ENCODE measurements around the gene VDR. TPM values are rescaled to one million over a fixed set of nuclear protein-coding genes. Genes with fewer than 3 reads are reported as not detected.

VDR gene
- polyA plus RNA-seq, 1 donor (not counting 4 experiments of a cell fraction or from before 2014, with no cell fraction given): 43.3 TPM

DNA sequence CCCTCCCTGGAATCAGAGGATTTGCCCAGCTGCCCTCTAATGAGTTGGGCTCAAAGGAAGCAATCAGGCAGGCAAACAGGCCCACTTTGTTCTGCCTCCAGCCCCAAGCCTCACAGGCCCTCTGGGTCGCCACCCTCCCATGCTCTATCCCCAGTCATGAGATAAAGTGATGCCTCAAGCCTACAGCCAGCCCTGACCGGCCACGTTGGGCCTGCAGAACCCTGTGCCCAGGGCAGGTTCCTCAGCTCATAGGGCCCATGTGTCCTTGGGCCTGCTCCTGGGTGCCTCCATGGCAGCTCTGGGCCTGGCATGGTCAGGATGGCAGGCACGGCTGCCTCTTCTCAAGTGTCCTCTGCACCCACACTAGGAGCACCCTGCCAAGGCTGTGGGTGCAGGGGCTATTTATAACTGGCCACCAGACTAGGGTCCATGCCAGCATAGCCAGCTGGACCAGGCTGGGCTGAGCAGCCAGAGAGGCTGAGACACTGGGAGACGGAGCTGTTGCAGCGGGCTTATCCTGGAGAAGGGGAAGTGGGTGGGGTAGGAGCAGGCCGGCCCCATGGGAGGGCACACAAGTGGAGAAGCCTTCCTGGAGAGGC, 105.3 kb downstream of the VDR start:
- dilution Hi-C loops (cut with MboI; ENCODE audit: extremely low pct_ligation_motif_present, low sequenced_read_pairs): no loop called here
- FAIRE-seq (no peak), DNase-seq (ENCODE audit: low read depth, low spot score) (no peak)
- H3K4me1 ChIP-seq (ENCODE audit: control insufficient read depth, extremely low read depth, insufficient read depth, low read length): no peaks in the 10 kb centered on the region
- H3K27me3 ChIP-seq (ENCODE audit: control insufficient read depth, extremely low read depth, insufficient read depth, low read length): no peaks in the 10 kb centered on the region
- no peak overlapping the region for H3K27ac ChIP-seq (ENCODE audit: control insufficient read depth, insufficient read depth, low read length)
- no peaks in the 10 kb centered on the region for H3K9me3 ChIP-seq (ENCODE audit: control insufficient read depth, low read depth, low read length)
- H2AFZ ChIP-seq (ENCODE audit: control insufficient read depth, low read length): no peak overlapping the region
- no peak overlapping the region for H3K4me2 ChIP-seq (ENCODE audit: control insufficient read depth, extremely low read depth, insufficient read depth, low read depth, low read length)
- H3K4me3 ChIP-seq (ENCODE audit: control insufficient read depth in 2 of 3, extremely low read depth in 1 of 3, insufficient read depth in 2 of 3, low read depth in 1 of 3, low read length in 3 of 3): no peak overlapping the region
- H3K36me3 ChIP-seq (ENCODE audit: control insufficient read depth in 2 of 2, extremely low read depth in 1 of 2, insufficient read depth in 2 of 2, low read length in 2 of 2): peaks cover 25 to 50% of the 10 kb centered on the region in 2 experiments
- peaks cover 58% of the 10 kb centered on the region for H3K79me2 ChIP-seq (ENCODE audit: control insufficient read depth, insufficient read depth, low read length)
- peaks cover 28% of the 10 kb centered on the region for H4K20me1 ChIP-seq (ENCODE audit: control insufficient read depth, extremely low read depth, insufficient read depth, low read length)
- no peak for TF ChIP-seq CTCF (optimal IDR thresholded peaks at IDR 0.05 in 1 of 3, IDR thresholded peaks at IDR 0.05 in 1 of 3, conservative IDR thresholded peaks at IDR 0.05 in 1 of 3; ENCODE audit: extremely low read depth in 1 of 3, insufficient read depth in 2 of 3, low read length in 3 of 3)
- no peak for TF ChIP-seq EZH2 (IDR thresholded peaks at IDR 0.05; ENCODE audit: low read length)
- peaks cover 2% of the 10 kb centered on the region for H3K9me1 ChIP-seq (ENCODE audit: control insufficient read depth, extremely low read depth, insufficient read depth, low read length)
- H3K9ac ChIP-seq (ENCODE audit: control insufficient read depth, extremely low read depth, insufficient read depth, low read length): no peak overlapping the region

DNA sequence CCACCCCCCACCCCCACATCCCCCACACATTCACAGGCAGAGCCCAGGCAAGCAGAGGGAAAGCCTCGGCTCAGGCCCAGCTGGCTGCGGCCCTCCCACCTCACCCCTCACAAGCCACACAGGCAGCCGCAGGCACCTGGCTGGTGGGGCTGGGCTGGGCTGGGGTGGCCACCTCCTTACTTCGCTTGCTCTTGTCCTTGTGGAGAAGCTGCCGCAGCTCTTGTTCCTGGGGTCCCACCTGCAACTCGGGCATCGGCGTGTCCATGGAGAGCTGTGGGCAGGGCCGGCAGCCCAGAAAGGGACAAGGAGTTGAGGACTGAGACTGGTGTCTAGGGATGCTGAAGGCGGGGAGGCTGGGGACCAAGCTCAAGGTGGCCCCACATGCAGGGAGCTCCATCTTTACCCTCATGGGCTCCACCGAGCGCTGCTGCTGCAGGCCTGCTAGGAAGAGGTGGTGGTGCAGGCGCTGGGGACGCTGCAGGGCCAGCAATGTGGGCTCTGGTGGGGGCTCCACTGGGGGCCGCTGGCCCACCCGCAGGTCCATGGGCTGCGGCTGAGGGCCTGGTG, 106.3 kb downstream of the VDR start:
- Histone ChIP-seq H3K9ac (ENCODE audit: control insufficient read depth, extremely low read depth, insufficient read depth, low read length) (no peak overlapping the region), H3K9me1 (ENCODE audit: control insufficient read depth, extremely low read depth, insufficient read depth, low read length) (peaks cover 2% of the 10 kb centered on the region), H3K4me3 (ENCODE audit: control insufficient read depth in 2 of 3, extremely low read depth in 1 of 3, insufficient read depth in 2 of 3, low read depth in 1 of 3, low read length in 3 of 3) (no peak overlapping the region), H3K4me1 (ENCODE audit: control insufficient read depth, extremely low read depth, insufficient read depth, low read length) (no peaks in the 10 kb centered on the region), H3K9me3 (ENCODE audit: control insufficient read depth, low read depth, low read length) (no peaks in the 10 kb centered on the region), H3K27ac (ENCODE audit: control insufficient read depth, insufficient read depth, low read length) (no peak overlapping the region), H4K20me1 (ENCODE audit: control insufficient read depth, extremely low read depth, insufficient read depth, low read length) (peaks cover 23% of the 10 kb centered on the region), H2AFZ (ENCODE audit: control insufficient read depth, low read length) (no peak overlapping the region), H3K27me3 (ENCODE audit: control insufficient read depth, extremely low read depth, insufficient read depth, low read length) (no peaks in the 10 kb centered on the region), H3K36me3 (ENCODE audit: control insufficient read depth in 2 of 2, extremely low read depth in 1 of 2, insufficient read depth in 2 of 2, low read length in 2 of 2) (peaks cover 22 to 54% of the 10 kb centered on the region in 2 experiments), H3K4me2 (ENCODE audit: control insufficient read depth, extremely low read depth, insufficient read depth, low read depth, low read length) (no peak overlapping the region), H3K79me2 (ENCODE audit: control insufficient read depth, insufficient read depth, low read length) (peaks cover 49% of the 10 kb centered on the region)
- DNase-seq (ENCODE audit: low read depth, low spot score) (no peak), FAIRE-seq (no peak)
- TF ChIP-seq CTCF (optimal IDR thresholded peaks at IDR 0.05 in 1 of 3, IDR thresholded peaks at IDR 0.05 in 1 of 3, conservative IDR thresholded peaks at IDR 0.05 in 1 of 3; ENCODE audit: extremely low read depth in 1 of 3, insufficient read depth in 2 of 3, low read length in 3 of 3) (no peak), EZH2 (IDR thresholded peaks at IDR 0.05; ENCODE audit: low read length) (no peak)
- dilution Hi-C loops (cut with MboI; ENCODE audit: extremely low pct_ligation_motif_present, low sequenced_read_pairs): no loop called here
